ENCODE measurements around the gene CNBD2.

GRCh38 chr20:36002855-36003254 lies 34.5 kb downstream of the CNBD2 start:
- TF ChIP-seq ZNF280C (tag by site-specific recombination; IDR thresholded peaks at IDR 0.05): no peak
- no peak for TF ChIP-seq ZNF140 (tag by site-specific recombination; IDR thresholded peaks at IDR 0.05)
- TF ChIP-seq IKZF3 (tag by site-specific recombination; IDR thresholded peaks at IDR 0.05): no peak
- no peak for TF ChIP-seq CTCF (tag by site-specific recombination; IDR thresholded peaks at IDR 0.05)
- no peak for TF ChIP-seq ZNF560 (tag by site-specific recombination; IDR thresholded peaks at IDR 0.05; ENCODE audit: borderline replicate concordance)
- no peak for TF ChIP-seq ZBTB7A (tag by site-specific recombination; IDR thresholded peaks at IDR 0.05; ENCODE audit: low read depth)
- no peak for TF ChIP-seq REST (tag by site-specific recombination; IDR thresholded peaks at IDR 0.05)
- TF ChIP-seq ZSCAN18 (tag by site-specific recombination; IDR thresholded peaks at IDR 0.05): no peak
